Stimulated activated CD4-positive, alpha-beta T cell treated with anti-CD3 and anti-CD28 coated beads, Interleukin-1b, Interleukin-23, amount 100 ng/mL, for 24 hours (primary cell): ENCODE results near the gene MED20.

ENCODE experiments used
- DNase-seq, 4 experiments: peaks; one replicate each; pipeline ENCODE4 v3.0.0-alpha.2; 2020; ENCODE audit warnings: low read depth in 4 of 4, low spot score in 1 of 4

Gene MED20

GRCh38 chr6:41914869-41915530 is 5.9 kb downstream of the MED20 start:
- no peak for DNase-seq

- no peak for DNase-seq
These were observed 6.6 kb downstream of the MED20 start for GRCh38 chr6:41914343-41914742.

- no peak for DNase-seq
These were observed 11.2 kb downstream of the MED20 start for GRCh38 chr6:41909727-41910126.

- DNase-seq: peak in 3 of 4 experiments; percentile 13 to 36 (median 28)
These were observed 18.9 kb downstream of the MED20 start for GRCh38 chr6:41901882-41902519.

GRCh38 chr6:41900861-41901260 is 20.1 kb downstream of the MED20 start:
- no peak for DNase-seq

- DNase-seq: no peak
These were observed 24.7 kb downstream of the MED20 start for GRCh38 chr6:41896281-41896680.

- peak; percentile 87 to 95 (median 92) for DNase-seq
These were observed 25.4 kb downstream of the MED20 start, which contains the start of gene USP49 for GRCh38 chr6:41895300-41896233. TSS of gene USP49 (minus strand) at chr6:41895375. CDS start at chr6:41806983, 88,392 bp downstream.

- no peak for DNase-seq
These were observed 26.3 kb downstream of the MED20 start for GRCh38 chr6:41894366-41895299.

- DNase-seq: no peak
These were observed 27.9 kb downstream of the MED20 start for GRCh38 chr6:41892921-41893564.

- DNase-seq: no peak
These were observed 33.6 kb downstream of the MED20 start for GRCh38 chr6:41887331-41887751.

GRCh38 chr6:41885930-41886329 is 35.0 kb downstream of the MED20 start:
- no peak for DNase-seq

GRCh38 chr6:41884957-41885356 is 36.0 kb downstream of the MED20 start:
- DNase-seq: no peak

GRCh38 chr6:41881506-41881905 is 39.4 kb downstream of the MED20 start:
- no peak for DNase-seq

GRCh38 chr6:41878961-41879405 is 42.0 kb downstream of the MED20 start:
- no peak for DNase-seq

- DNase-seq: no peak
These were observed 42.7 kb downstream of the MED20 start for GRCh38 chr6:41878246-41878645.

GRCh38 chr6:41877051-41877680 is 43.8 kb downstream of the MED20 start:
- DNase-seq: no peak

- no peak for DNase-seq
These were observed 46.2 kb downstream of the MED20 start for GRCh38 chr6:41874741-41875140.

GRCh38 chr6:41872147-41872546 is 48.8 kb downstream of the MED20 start:
- no peak for DNase-seq

GRCh38 chr6:41871691-41872090 is 49.2 kb downstream of the MED20 start:
- no peak for DNase-seq

GRCh38 chr6:41859356-41859755 is 61.6 kb downstream of the MED20 start:
- no peak for DNase-seq
